ENCODE data around the gene PLEKHH1.
A peak's percentile ranks its signal among the peaks of the same experiment; 100 is the strongest.
"Not testable (repeated sequence)": the region's sequence is repeated elsewhere in the genome, so short reads cannot be mapped to it uniquely, and the experiment has no call there.

PLEKHH1 gene

DNA sequence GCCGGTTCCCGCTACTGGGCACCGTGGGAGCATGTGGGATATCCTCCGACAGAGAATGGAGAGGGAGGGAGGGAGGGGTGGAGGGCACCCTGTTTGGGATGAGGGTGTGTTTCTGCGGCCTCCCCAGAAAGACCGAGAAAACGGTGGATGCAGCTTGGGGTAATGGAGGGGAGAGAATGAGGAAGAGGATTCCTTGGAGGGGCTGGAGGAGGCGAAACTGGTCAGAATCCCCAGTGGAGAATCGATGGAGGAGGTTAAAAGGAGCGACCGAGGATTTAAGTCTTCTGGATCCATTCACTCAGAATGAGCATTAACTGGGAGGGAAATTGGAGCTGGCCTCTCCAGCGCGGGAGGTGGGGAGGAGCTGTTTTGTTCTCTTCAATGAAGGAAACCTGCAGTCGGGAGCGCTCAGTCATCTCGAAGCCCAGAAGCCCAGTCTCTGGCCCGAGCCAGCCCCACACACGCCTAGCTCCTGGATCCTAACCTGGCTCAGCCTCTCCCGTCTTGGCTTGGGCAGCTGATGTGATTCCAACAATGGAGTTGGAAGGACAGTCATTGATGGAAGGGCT is 87.2 kb downstream of the PLEKHH1 start:
- DNase-seq (ENCODE audit: low read depth, low spot score): peak; percentile 27

DNA sequence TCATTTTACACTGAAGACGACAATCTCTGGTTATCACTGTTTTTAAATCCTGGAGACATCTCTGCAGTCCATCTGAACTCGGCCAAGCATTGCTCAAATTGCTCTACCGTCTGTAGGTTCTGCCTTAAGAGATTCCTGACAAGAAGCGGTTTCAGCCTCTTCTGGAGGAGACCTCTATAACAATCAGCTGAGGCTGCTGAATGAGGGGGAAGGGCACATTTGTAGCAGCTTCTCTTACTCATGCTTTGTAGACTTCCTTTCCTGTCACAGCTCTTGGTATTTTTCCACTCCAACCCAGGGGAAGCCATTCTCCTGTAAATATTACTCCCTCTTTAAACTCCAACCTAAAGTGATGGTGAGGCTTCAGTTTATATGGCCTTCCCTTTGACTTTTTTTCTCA is 89.6 kb downstream of the PLEKHH1 start:
- peak; percentile 78 for DNase-seq (ENCODE audit: low read depth, low spot score)

GRCh38 chr14:67623114-67623513 is 90.0 kb downstream of the PLEKHH1 start:
- DNase-seq (ENCODE audit: low read depth, low spot score): peak; percentile 64

DNA sequence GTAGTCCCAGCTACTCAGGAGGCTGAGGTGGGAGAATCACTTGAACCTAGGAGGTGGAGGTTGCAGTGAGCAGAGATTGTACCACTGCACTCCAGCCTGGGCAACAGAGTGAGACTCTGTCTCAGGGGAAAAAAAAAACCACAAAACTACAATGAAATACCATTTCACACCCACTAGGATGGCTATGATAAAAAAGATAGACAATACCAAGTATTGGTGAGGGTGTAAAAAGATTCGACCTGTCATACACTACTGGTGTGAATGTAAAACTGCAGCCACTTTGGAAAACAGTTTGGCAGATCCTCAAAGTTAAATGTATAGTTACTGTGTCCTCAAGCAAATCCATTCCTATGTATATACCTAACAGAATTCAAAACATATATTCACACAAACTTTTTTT is 93.0 kb downstream of the PLEKHH1 start:
- not testable (repeated sequence) for DNase-seq (ENCODE audit: low read depth, low spot score)

- DNase-seq (ENCODE audit: low read depth, low spot score): no peak
These were observed 94.4 kb downstream of the PLEKHH1 start for GRCh38 chr14:67627519-67627918.

DNA sequence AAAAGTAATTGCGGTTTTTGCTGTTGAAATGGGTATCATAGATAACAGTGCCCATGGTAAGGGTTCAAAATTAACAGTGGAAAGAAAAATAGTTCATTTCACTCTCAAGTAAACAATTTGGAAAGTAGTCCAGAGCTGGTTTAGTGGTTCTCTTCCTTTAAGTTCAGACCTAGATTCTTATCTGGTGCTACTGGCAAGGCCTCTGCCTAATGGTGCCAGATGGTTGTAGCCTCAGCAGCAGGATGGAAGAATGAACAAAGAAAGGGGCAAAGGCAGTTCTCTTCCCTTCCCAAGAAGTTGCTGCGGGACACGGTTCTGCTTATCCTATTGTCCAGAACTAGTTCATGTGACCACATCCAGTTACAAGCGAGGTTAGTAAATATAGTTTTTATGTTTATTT is 97.1 kb downstream of the PLEKHH1 start:
- DNase-seq (ENCODE audit: low read depth, low spot score): no peak

GRCh38 chr14:67630938-67631337 is 97.8 kb downstream of the PLEKHH1 start:
- no peak for DNase-seq (ENCODE audit: low read depth, low spot score)

GRCh38 chr14:67633451-67634147 is 100.5 kb downstream of the PLEKHH1 start:
- DNase-seq (ENCODE audit: low read depth, low spot score): no peak

- DNase-seq (ENCODE audit: low read depth, low spot score): no peak
These were observed 103.3 kb downstream of the PLEKHH1 start for GRCh38 chr14:67636361-67636919.

GRCh38 chr14:67638642-67639041 is 105.6 kb downstream of the PLEKHH1 start:
- no peak for DNase-seq (ENCODE audit: low read depth, low spot score)

Measured in astrocyte of the hippocampus (primary cell).